SK-N-SH (cell line): ENCODE measurements around the gene COCH. TPM values are rescaled to one million over a fixed set of nuclear protein-coding genes. Genes with fewer than 3 reads are reported as not detected.

Source experiments
- CTCF ChIA-PET: fragments of 300-600, 350-600 bp; formaldehyde crosslinking; extraction: SDS; loops from one replicate; lab custom pipeline; 2021; lab: Yijun Ruan, JAX
- POLR2A ChIA-PET: fragments of 350-600 bp; sonication (Branson Sonifier 250); formaldehyde crosslinking; extraction: SDS; loops from one replicate; lab custom pipeline; 2020; ENCODE audit warnings: antibody characterized with exemption, inconsistent platforms; lab: Yijun Ruan, JAX
- DNase-seq: peaks from one replicate; pipeline ENCODE4 v3.0.0; 2012
- H2AFZ ChIP-seq: fragments of 200-600 bp; sonication (generic); 2 replicates; pipeline ENCODE4 v1.8.1; 2016; ENCODE audit warnings: antibody characterized with exemption, mild to moderate bottlenecking, low read depth
- H3F3A ChIP-seq: fragments of 200-600 bp; sonication (generic); replicated peaks from 2 replicates; pipeline ENCODE3; 2016; ENCODE audit warnings: antibody characterized with exemption, mild to moderate bottlenecking; ENCODE audit not compliant: insufficient read depth
- H3K27ac ChIP-seq, 2 experiments: fragments of 200-500 bp in 1 of 2; fragments of 200-600 bp in 1 of 2; sonication (Bioruptor generic) in 1 of 2; sonication (generic), shearing (Covaris generic) in 1 of 2; 2 replicates each; pipeline versions ENCODE4 v1.5.1 to v1.6.1; 2014 to 2016; ENCODE audit warnings: low read depth in 2 of 2, inconsistent platforms in 1 of 2, low read length in 1 of 2, mild to moderate bottlenecking in 1 of 2, mixed read lengths in 1 of 2
- H3K27me3 ChIP-seq: fragments of 200-600 bp; sonication (generic), shearing (Covaris generic); 2 replicates; pipeline ENCODE4 v1.6.1; 2016; ENCODE audit warnings: mixed run types; ENCODE audit not compliant: insufficient read depth
- H3K36me3 ChIP-seq, 2 experiments: fragments of 200-500 bp in 1 of 2; fragments of 200-600 bp in 1 of 2; sonication (Bioruptor generic) in 1 of 2; sonication (generic) in 1 of 2; replicated peaks in 1 of 2; 2 replicates each; pipeline versions ENCODE3 to v1.5.1; 2014 to 2016; ENCODE audit warnings: low read length in 1 of 2, mild to moderate bottlenecking in 1 of 2; ENCODE audit not compliant: insufficient read depth in 2 of 2, control insufficient read depth in 1 of 2
- H3K4me1 ChIP-seq, 2 experiments: fragments of 200-500 bp in 1 of 2; fragments of 200-600 bp in 1 of 2; sonication (Bioruptor generic) in 1 of 2; sonication (generic), shearing (Covaris generic) in 1 of 2; 2 replicates each; pipeline versions ENCODE4 v1.5.1 to v1.6.1; 2014 to 2016; ENCODE audit warnings: low read depth in 1 of 2, low read length in 1 of 2, mixed run types in 1 of 2; ENCODE audit not compliant: insufficient read depth in 2 of 2, control insufficient read depth in 1 of 2
- H3K4me2 ChIP-seq: fragments of 200-600 bp; sonication (generic), shearing (Covaris generic); 2 replicates; pipeline ENCODE4 v1.6.1; 2017; ENCODE audit warnings: mixed run types
- H3K4me3 ChIP-seq, 2 experiments: fragments of 200-500 bp in 1 of 2; fragments of 200-600 bp in 1 of 2; sonication (Bioruptor generic) in 1 of 2; sonication (generic), shearing (Covaris generic) in 1 of 2; 2 replicates each; pipeline versions ENCODE4 v1.5.1 to v1.8.1; 2014 to 2016; ENCODE audit warnings: low read depth in 2 of 2, inconsistent platforms in 1 of 2, low read length in 1 of 2, mild to moderate bottlenecking in 1 of 2, mixed read lengths in 1 of 2, moderate library complexity in 1 of 2
- H3K79me2 ChIP-seq: fragments of 200-600 bp; sonication (generic); 2 replicates; pipeline ENCODE4 v1.8.1; 2017; ENCODE audit warnings: mild to moderate bottlenecking; ENCODE audit not compliant: insufficient read depth
- H3K9ac ChIP-seq: fragments of 200-600 bp; sonication (generic); 2 replicates; pipeline ENCODE4 v1.6.1; 2017; ENCODE audit warnings: mixed run types
- H3K9me2 ChIP-seq: fragments of 200-600 bp; sonication (generic); 2 replicates; pipeline ENCODE4 v1.6.1; 2017; ENCODE audit warnings: mixed run types
- H3K9me3 ChIP-seq: fragments of 200-600 bp; sonication (generic); 2 replicates; pipeline ENCODE4 v1.6.1; 2017; ENCODE audit warnings: mixed run types, mild to moderate bottlenecking, moderate library complexity
- H4K20me1 ChIP-seq: fragments of 200-600 bp; sonication (generic); 2 replicates; pipeline ENCODE4 v1.6.1; 2017; ENCODE audit warnings: mild to moderate bottlenecking, mixed run types; ENCODE audit not compliant: insufficient read depth
- CHD2 ChIP-seq: fragments of 150-350 bp; IDR thresholded peaks from 2 replicates; pipeline ENCODE4 v1.6.1; 2018; ENCODE audit warnings: low read length; ENCODE audit not compliant: partially characterized antibody
- EZH2phosphoT487 ChIP-seq: fragments of 200-600 bp; sonication (generic); IDR thresholded peaks from 2 replicates; pipeline ENCODE4 v1.6.1; 2017; ENCODE audit warnings: low read depth, mixed run types, mild to moderate bottlenecking, antibody characterized with exemption, moderate library complexity, borderline replicate concordance
- FOSL2 ChIP-seq: IDR thresholded peaks from 2 replicates; pipeline ENCODE4 v1.4.0; 2012; ENCODE audit warnings: low read depth, mild to moderate bottlenecking, moderate library complexity, borderline replicate concordance
- FOXJ3 ChIP-seq: sonication (generic); formaldehyde crosslinking; IDR thresholded peaks from 2 replicates; pipeline ENCODE4 v1.5.1; 2020; ENCODE audit warnings: mild to moderate bottlenecking, missing genetic modification reagents
- FOXM1 ChIP-seq: IDR thresholded peaks from 2 replicates; pipeline ENCODE4 v1.4.0; 2012; ENCODE audit warnings: low read depth, mild to moderate bottlenecking
- GABPA ChIP-seq: IDR thresholded peaks from 2 replicates; pipeline ENCODE4 v1.4.0; 2012; ENCODE audit warnings: low read depth, mild to moderate bottlenecking
- GATA2 ChIP-seq: sonication (generic); formaldehyde crosslinking; IDR thresholded peaks from 2 replicates; pipeline ENCODE4 v1.5.0; 2020; ENCODE audit warnings: mild to moderate bottlenecking, missing genetic modification reagents
- MAX ChIP-seq: IDR thresholded peaks from 2 replicates; pipeline ENCODE4 v1.4.0; 2012; ENCODE audit warnings: low read depth
- MEF2A ChIP-seq: IDR thresholded peaks from 2 replicates; pipeline ENCODE4 v1.4.0; 2012; ENCODE audit warnings: low read depth, borderline replicate concordance
- MXI1 ChIP-seq: IDR thresholded peaks from 2 replicates; pipeline ENCODE4 v1.6.1; 2012; ENCODE audit warnings: mild to moderate bottlenecking, low read depth, low read length, improper control_type of control experiment
- POLR2AphosphoS5 ChIP-seq: IDR thresholded peaks from 2 replicates; pipeline ENCODE4 v1.6.1; 2012; ENCODE audit warnings: low read depth, low read length
- RAD21 ChIP-seq: IDR thresholded peaks from 2 replicates; pipeline ENCODE4 v1.6.1; 2012; ENCODE audit warnings: mild to moderate bottlenecking, low read length
- REST ChIP-seq: IDR thresholded peaks from 2 replicates; pipeline ENCODE4 v1.6.1; 2012; ENCODE audit warnings: mild to moderate bottlenecking, low read depth, low read length, moderate library complexity
- RFX5 ChIP-seq: IDR thresholded peaks from 2 replicates; pipeline ENCODE4 v1.6.1; 2012; ENCODE audit warnings: mild to moderate bottlenecking, improper control_type of control experiment, low read length
- RXRA ChIP-seq: IDR thresholded peaks from 2 replicates; pipeline ENCODE4 v1.4.0; 2012; ENCODE audit warnings: low read depth, mild to moderate bottlenecking, borderline replicate concordance
- SIN3A ChIP-seq: IDR thresholded peaks from 2 replicates; pipeline ENCODE4 v1.6.1; 2012; ENCODE audit warnings: low read depth, mild to moderate bottlenecking, low read length, moderate library complexity, borderline replicate concordance
- TAF1 ChIP-seq: IDR thresholded peaks from 2 replicates; pipeline ENCODE4 v1.6.1; 2012; ENCODE audit warnings: low read depth, mild to moderate bottlenecking, low read length, moderate library complexity, borderline replicate concordance
- TEAD4 ChIP-seq: IDR thresholded peaks from 2 replicates; pipeline ENCODE4 v1.4.0; 2012; ENCODE audit warnings: mild to moderate bottlenecking, borderline replicate concordance; ENCODE audit not compliant: insufficient read depth
- YY1 ChIP-seq: IDR thresholded peaks from 2 replicates; pipeline ENCODE4 v1.4.0; 2012; ENCODE audit warnings: low read depth, mild to moderate bottlenecking
- WGBS: methylation state at CpG from one replicate; pipeline ENCODE4 v1.1.6; 2017; ENCODE audit warnings: low lambda C conversion rate; 5-methylcytosine and 5-hydroxymethylcytosine counted together
- polyA plus RNA-seq, 3 experiments: library from polyadenylated mRNA; depleted of rRNA; stranded (reverse); fragments of >200 nt; gene quantifications; 2 replicates each; pipeline ENCODE4 v1.2.3, GENCODE V29; 2012
- TF ChIP-seq, protein P1 (sequence below): IDR thresholded peaks from 2 replicates; pipeline ENCODE4 v1.4.0; 2012; ENCODE audit warnings: low read depth, borderline replicate concordance
- TF ChIP-seq, protein P2 (sequence below): IDR thresholded peaks from 2 replicates; pipeline ENCODE4; 2012

Gene COCH
- polyA plus RNA-seq, 1 of the 3 experiments (the other 2 are of a cell fraction): 9.3 TPM

GRCh38 chr14:30907659-30908057 lies 33.3 kb downstream of the COCH start:
- Histone ChIP-seq H3K9ac (no peak overlapping the region), H3K27me3 (no peaks in the 10 kb centered on the region), H3K4me1 (no peaks in the 10 kb centered on the region; a peak in 1 of 4 replicates), H4K20me1 (no peaks in the 10 kb centered on the region), H3K9me3 (no peaks in the 10 kb centered on the region), H3K9me2 (no peaks in the 10 kb centered on the region), H3K4me2 (no peak overlapping the region), H3F3A (peaks cover 13% of the 10 kb centered on the region), H3K36me3 (peaks cover 64 to 80% of the 10 kb centered on the region in 2 experiments), H3K27ac (no peak overlapping the region), H2AFZ (no peak overlapping the region), H3K4me3 (no peak overlapping the region), H3K79me2 (no peaks in the 10 kb centered on the region)
- WGBS: 93% methylated on average over 1 of the region's 1 CpG
- POLR2A ChIA-PET: no interaction called here
- CTCF ChIA-PET: interaction anchor here (0.9 to 1.8 kb wide), 4 partner anchors 17 to 492 kb away, joined by 4 to 7 read pairs (median 4); no protein-coding TSS in a partner anchor
- no peak for DNase-seq
- TF ChIP-seq MXI1 (no peak), SIN3A (no peak), RXRA (no peak)
- TF ChIP-seq, protein P1, sequence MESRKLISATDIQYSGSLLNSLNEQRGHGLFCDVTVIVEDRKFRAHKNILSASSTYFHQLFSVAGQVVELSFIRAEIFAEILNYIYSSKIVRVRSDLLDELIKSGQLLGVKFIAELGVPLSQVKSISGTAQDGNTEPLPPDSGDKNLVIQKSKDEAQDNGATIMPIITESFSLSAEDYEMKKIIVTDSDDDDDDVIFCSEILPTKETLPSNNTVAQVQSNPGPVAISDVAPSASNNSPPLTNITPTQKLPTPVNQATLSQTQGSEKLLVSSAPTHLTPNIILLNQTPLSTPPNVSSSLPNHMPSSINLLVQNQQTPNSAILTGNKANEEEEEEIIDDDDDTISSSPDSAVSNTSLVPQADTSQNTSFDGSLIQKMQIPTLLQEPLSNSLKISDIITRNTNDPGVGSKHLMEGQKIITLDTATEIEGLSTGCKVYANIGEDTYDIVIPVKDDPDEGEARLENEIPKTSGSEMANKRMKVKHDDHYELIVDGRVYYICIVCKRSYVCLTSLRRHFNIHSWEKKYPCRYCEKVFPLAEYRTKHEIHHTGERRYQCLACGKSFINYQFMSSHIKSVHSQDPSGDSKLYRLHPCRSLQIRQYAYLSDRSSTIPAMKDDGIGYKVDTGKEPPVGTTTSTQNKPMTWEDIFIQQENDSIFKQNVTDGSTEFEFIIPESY: no peak

DNA sequence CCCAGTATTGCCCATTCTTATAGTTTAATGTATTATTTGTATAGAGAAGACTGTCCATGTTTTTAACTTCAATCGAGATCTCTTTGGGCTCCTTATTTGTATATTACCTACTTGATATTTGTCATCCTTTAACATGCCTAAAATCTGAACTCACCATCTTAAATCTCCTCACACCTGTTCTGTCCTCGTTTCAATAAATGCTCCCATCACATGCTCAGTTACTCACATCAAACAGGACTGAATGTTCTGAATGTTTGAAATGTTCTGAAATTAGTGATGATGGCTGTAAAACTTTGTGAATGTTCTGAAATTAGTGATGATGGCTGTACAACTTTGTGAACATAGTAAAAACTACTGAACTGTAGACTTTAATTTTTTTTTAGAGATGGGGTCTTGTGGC lies 34.5 kb downstream of the COCH start:
- no peak overlapping the region for H2AFZ ChIP-seq
- no peak overlapping the region for H3K27ac ChIP-seq
- no peaks in the 10 kb centered on the region for H3K27me3 ChIP-seq
- ChIA-PET POLR2A (interaction anchor here (0.6 kb wide), 1 partner anchor 108 kb away, joined by 3 read pairs; no protein-coding TSS in a partner anchor), CTCF (no interaction called here)
- TF ChIP-seq SIN3A (no peak), FOSL2 (no peak), MAX (no peak), MXI1 (no peak), EZH2phosphoT487 (no peak), MEF2A (no peak), TEAD4 (no peak), RFX5 (no peak), GABPA (no peak), CHD2 (no peak), FOXJ3 (CRISPR knock-in tag) (no peak), FOXM1 (no peak), YY1 (no peak), POLR2AphosphoS5 (no peak), TAF1 (no peak), RXRA (no peak), REST (no peak), GATA2 (CRISPR knock-in tag) (no peak), RAD21 (no peak)
- TF ChIP-seq, protein P2, sequence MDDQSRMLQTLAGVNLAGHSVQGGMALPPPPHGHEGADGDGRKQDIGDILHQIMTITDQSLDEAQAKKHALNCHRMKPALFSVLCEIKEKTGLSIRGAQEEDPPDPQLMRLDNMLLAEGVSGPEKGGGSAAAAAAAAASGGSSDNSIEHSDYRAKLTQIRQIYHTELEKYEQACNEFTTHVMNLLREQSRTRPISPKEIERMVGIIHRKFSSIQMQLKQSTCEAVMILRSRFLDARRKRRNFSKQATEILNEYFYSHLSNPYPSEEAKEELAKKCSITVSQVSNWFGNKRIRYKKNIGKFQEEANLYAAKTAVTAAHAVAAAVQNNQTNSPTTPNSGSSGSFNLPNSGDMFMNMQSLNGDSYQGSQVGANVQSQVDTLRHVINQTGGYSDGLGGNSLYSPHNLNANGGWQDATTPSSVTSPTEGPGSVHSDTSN: no peak
- H3K9me2 ChIP-seq: no peaks in the 10 kb centered on the region
- H3F3A ChIP-seq: peaks cover 12% of the 10 kb centered on the region
- no peak overlapping the region for H3K9ac ChIP-seq
- H3K36me3 ChIP-seq: peaks cover 64 to 84% of the 10 kb centered on the region in 2 experiments
- H3K4me2 ChIP-seq: no peak overlapping the region
- H3K4me3 ChIP-seq: no peak overlapping the region
- 72% methylated on average over 2 of the region's 2 CpGs for WGBS
- H3K4me1 ChIP-seq: no peaks in the 10 kb centered on the region; a peak in 1 of 4 replicates
- H3K79me2 ChIP-seq: no peaks in the 10 kb centered on the region
- DNase-seq: no peak
- no peaks in the 10 kb centered on the region for H4K20me1 ChIP-seq
- H3K9me3 ChIP-seq: no peaks in the 10 kb centered on the region
